LNCAP (cell line): ENCODE data around the gene PKDREJ.

Experiments
- TF ChIP-seq, protein P1 (sequence below): fragments of 450-650 bp; IDR thresholded peaks from 2 replicates; pipeline ENCODE4 v1.5.1; 2017; ENCODE audit warnings: mild to moderate bottlenecking

PKDREJ gene

DNA sequence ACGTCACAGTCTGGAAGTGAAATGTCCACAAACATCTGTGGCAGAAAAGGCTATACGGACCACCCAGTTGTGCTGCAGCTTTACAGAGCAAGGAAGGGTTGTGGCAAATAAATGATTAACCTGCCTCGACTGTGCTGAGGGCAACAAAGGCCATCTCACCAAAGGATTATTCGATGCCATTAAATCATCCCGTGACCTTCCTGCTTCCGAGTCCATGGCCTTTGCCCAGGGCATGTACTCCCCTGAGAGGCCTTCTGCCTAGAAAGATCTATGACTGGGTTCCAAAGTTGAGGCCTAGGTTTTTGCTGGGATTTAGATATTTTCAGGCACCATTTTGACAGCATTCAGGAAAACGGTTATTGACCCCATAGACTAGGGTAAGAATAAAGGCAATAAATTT is 22.2 kb downstream of the PKDREJ start:
- TF ChIP-seq, protein P1, sequence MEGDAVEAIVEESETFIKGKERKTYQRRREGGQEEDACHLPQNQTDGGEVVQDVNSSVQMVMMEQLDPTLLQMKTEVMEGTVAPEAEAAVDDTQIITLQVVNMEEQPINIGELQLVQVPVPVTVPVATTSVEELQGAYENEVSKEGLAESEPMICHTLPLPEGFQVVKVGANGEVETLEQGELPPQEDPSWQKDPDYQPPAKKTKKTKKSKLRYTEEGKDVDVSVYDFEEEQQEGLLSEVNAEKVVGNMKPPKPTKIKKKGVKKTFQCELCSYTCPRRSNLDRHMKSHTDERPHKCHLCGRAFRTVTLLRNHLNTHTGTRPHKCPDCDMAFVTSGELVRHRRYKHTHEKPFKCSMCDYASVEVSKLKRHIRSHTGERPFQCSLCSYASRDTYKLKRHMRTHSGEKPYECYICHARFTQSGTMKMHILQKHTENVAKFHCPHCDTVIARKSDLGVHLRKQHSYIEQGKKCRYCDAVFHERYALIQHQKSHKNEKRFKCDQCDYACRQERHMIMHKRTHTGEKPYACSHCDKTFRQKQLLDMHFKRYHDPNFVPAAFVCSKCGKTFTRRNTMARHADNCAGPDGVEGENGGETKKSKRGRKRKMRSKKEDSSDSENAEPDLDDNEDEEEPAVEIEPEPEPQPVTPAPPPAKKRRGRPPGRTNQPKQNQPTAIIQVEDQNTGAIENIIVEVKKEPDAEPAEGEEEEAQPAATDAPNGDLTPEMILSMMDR, result no peak

DNA sequence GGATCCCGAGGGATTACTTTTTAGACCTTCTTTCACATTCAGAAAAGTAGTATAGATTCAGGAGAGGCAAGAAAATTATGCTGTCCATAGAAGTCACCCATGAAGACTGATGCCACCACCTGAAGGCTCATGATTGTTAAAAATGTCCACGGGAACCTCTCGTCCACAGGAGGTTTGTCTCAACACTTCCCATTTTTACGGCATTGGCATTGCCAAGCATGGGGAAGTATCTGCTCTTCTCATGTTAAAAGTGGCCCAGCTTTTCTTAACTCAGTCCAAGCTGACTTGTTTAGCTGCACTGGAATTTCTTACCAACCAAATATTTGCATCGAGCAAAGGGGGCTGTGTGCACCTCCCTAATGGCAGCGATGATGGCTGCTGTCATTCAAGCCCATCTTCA is 22.6 kb downstream of the PKDREJ start:
- TF ChIP-seq, protein P1, result no peak

GRCh38 chr22:46240073-46240472 is 23.1 kb downstream of the PKDREJ start:
- TF ChIP-seq, protein P1, result no peak

DNA sequence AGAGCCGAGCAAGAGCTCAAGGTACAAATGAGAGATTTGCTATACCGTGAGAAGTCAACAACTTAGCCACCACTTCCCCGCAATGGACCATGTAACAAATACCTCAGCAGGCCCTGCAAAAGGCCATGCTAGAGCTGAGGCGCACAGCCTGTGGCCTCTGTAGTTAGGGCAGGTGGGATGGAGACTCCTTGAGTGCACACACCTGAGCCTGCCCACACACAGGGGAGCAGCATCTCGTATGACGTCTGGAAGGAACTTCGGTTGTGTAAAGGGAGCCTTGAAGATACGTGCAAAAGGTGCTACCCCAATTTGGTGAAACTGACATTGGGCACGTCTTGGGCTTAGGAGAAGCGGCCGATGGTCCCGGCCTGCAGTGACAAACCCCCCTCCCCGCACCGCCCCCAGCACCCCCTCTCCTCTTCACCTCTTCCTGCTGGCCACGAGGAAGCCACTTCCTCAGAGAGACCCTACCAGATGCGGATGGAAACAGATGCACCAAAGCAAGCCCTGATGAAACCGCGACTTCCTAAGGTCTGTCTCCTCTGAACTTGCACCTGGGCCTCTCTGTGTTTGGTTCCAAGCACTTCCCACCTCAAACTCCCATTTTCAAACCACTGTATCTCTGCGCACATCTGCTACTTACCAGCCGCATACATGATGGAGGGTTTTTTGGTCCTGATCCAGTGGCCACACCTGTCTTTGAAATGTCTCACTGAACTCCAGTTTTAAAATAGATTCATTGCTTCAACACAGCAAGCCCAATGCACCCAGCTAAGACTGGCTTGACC is 23.7 kb downstream of the PKDREJ start:
- TF ChIP-seq, protein P1, result no peak

DNA sequence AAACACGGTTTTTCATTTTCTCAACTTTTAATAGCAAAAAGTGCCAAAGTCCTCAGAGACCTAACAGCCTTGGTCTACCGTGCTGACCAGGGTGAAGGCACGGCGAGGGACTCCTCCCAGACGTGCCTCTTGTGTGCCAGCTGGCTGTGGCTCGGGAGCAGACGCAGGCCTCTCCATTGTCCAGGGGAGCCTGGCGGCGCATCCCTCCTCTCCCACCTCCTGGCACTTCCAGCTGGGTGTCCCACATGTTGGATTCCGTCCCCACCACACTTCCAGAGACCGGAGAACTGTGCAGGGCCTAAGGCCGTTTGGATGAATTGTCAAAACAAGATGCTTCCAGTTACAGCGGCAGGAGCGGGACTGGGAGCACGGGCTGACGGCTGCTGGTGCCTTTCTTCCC is 24.6 kb downstream of the PKDREJ start:
- TF ChIP-seq, protein P1, result no peak

GRCh38 chr22:46237453-46238124 is 25.6 kb downstream of the PKDREJ start:
- TF ChIP-seq, protein P1, result no peak

GRCh38 chr22:46234969-46235368 is 28.2 kb downstream of the PKDREJ start:
- TF ChIP-seq, protein P1, result no peak
